NCI-H2196 treated with DMSO at 0.1 percent for 48 hours (cell line): Measurements from ENCODE around the gene PHACTR1.

Experiments used
- DNase-seq: peaks from one replicate; lab custom pipeline; 2025; ENCODE audit not compliant: unreplicated experiment; lab: John Stamatoyannopoulos, UW

Gene PHACTR1

GRCh38 chr6:12947967-12948366 lies 231.4 kb downstream of the PHACTR1 start:
- DNase-seq = no peak

DNA sequence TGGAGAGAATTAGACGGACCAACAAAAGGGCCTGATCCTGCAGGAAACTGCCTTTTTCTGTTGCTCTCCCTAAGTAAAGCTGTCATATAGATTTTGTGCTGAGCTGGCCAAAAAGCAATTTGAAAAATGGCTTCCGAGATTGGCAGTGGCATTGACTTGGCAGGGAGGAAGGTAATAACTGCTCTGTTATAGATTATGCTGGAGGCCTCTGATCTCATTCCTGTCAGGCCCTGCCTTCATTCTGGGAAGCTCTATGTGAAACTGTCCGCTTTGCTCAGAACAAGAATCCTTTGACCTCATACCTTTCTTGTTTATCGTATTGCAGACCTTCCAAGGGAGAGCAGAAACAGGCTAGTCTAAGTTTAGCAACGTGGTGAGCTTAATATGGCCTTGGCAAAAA lies 234.4 kb downstream of the PHACTR1 start:
- DNase-seq = no peak

DNA sequence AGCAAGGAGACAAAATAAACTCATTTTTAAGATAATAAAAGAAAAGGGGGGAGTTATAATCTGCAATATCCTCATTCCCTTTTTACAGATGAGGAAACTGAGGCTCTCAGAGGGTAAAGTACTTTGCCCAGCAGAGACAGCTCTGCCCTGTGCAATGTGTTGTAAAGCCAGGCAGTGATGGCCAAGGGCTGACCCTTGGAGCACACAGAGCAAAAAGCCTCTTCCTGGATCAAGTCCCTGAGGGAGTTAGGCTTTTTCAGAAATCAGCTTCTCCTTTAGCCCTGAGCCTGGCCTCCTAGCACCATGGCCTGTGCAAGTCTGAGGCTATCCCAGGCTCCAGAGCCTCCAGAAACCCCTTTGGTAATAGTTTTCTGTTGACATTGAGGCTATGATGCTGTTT lies 234.8 kb downstream of the PHACTR1 start:
- DNase-seq = no peak

GRCh38 chr6:12952318-12952717 lies 235.8 kb downstream of the PHACTR1 start:
- DNase-seq = no peak

- no peak for DNase-seq
Measured at GRCh38 chr6:12955956-12956355, 239.4 kb downstream of the PHACTR1 start.

GRCh38 chr6:12956991-12957320 lies 240.4 kb downstream of the PHACTR1 start:
- no peak for DNase-seq

GRCh38 chr6:12957321-12958051 lies 240.9 kb downstream of the PHACTR1 start:
- no peak for DNase-seq

DNA sequence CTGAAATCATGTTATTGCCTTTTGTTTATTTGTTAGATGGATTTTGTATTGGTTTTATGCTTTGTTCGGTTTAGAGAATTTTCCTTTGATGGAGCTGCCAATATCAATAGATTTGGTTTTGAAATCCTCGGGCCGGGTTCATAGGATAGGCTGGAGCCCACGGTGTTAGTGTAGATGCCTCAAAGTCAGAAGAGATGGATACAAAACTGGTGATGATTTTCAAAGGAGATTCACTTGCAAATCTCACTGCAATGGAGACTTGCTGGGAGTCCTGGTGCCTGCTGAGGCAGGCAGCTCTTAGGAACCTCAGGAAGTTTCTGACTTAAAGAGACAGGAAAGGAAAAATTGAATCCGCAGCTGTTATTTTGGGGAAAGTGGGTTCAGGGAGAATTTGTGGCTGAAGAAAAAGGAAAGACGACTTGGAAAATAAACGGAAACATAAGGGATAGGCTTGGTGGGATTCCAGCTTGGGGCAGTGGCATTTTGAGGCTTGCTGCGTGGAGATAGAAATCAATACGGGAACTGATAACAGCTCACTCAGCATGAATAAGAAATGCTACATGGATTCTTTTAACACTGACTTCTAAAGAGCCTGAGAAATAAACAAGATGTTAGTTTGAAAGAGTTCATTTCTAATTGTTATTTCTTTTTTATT lies 241.6 kb downstream of the PHACTR1 start:
- DNase-seq = no peak

- no peak for DNase-seq
Measured at GRCh38 chr6:12961761-12962160, 245.2 kb downstream of the PHACTR1 start.

GRCh38 chr6:12962529-12962928 lies 246.0 kb downstream of the PHACTR1 start:
- DNase-seq = no peak

DNA sequence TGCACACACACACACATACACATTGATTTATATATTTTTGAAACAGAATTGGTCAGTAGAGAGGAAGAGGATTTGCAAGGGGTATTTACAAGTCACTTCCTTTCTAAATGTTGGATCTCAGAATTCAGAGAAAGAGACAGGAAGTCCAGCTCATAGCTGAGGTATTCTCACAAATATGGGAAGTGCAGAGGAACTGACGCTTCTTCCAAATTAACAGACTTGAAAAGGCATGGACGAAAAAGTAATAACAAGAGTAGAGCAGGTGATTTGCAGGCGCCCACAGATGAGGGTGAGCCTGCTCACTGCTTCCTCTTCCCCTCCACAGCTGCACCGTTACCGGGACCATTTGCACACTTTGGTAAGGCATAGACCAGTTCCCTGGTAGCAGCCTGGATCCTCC lies 246.4 kb downstream of the PHACTR1 start:
- no peak for DNase-seq

- DNase-seq = no peak
Measured at GRCh38 chr6:12963567-12963966, 247.0 kb downstream of the PHACTR1 start.

GRCh38 chr6:12967686-12968085 lies 251.1 kb downstream of the PHACTR1 start:
- no peak for DNase-seq

- DNase-seq = no peak
Measured at GRCh38 chr6:12968290-12968689, 251.7 kb downstream of the PHACTR1 start.

- DNase-seq = no peak
Measured at GRCh38 chr6:12968839-12969558, 252.4 kb downstream of the PHACTR1 start.

DNA sequence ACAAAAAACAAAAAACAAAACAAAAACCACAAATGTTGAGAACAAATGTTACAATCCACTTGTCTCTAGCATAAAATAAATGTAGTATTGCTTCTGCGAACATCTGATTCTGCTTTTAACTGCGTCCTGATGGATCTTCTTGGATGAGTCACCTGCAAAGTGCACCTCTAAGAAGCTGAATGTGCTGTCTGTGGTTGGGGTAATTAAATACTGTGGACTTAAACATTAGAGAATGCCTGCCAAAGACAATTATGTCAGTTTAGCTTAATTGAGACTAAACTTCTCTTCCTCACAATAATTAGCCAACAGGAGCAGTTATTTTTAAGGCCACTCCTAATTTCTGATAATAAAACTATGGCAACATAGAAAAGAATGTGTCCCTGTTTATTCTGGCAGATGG lies 253.4 kb downstream of the PHACTR1 start:
- no peak for DNase-seq

DNA sequence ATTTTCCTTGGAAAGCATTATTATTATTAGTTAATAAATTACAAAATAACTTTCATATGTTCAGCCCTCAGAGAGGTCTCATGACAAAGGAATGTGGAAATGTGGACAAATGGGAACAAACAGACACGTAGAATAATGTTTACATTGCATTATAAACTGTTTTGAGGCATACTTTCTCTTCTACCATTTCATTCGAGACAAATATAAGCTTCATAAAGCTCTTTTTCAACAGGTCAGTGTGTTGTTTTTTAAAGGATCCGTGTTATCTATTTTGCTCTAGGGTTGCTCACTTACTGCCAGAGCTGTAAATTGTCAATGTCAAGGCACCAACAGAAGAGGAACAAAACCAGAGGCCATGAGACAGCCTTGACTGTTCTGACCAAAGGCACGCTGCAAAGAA lies 256.8 kb downstream of the PHACTR1 start:
- no peak for DNase-seq

DNA sequence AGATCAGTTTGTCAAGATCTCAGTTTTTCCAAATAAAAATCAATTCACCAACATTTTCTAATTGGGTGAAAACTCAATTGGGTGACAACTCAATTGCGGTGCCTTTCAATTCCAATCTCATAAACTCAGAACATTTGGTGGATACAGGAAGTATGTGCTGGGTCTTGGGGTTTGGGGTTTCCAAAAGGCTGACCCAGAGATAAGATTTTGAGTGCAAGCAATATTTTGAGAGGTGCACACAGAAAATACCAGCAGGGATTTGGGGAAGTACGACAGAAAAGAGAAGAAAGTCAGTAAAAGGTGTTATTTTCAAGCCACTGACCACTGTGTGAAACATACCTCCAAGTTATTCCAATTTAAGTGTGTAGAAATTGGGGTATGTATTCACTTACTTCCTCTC lies 258.0 kb downstream of the PHACTR1 start:
- no peak for DNase-seq

GRCh38 chr6:12976366-12976765 lies 259.8 kb downstream of the PHACTR1 start:
- no peak for DNase-seq

DNA sequence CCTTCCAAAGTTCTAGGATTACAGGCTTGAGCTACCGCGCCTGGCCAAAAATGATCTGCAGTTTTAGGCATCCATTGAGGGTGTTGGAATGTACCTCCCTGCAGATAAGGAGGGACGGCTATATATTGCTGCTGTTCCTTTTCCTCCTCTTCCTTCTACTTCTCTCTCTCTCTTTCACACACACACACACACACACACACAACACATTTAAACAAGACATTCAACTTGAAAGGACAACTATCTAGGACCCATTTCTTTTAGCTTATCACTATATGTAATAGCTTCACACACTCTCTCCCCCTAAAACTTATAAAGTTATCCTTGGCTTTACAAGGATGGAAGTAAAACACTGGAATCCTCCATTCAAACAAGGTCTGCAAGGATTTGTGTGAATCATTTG lies 260.6 kb downstream of the PHACTR1 start:
- DNase-seq = no peak

DNA sequence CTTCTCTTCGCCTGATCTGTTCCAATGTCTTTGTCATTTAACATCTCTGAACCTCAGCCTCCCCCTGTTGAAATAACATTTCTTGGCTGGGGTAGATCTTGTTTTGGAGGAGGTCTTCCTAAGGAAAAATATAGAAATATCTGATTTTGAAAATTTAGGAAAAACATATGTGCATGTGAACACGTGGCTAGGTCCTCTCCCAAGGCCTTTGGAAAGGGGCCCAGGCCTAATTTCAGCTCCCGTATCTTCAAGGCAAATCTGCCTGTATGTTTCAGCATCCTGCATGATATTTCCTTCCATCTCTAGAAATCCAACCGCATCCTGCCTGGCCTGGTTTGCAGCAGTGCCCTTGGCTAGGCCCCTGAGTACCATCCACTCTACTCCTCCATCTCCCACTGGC lies 261.2 kb downstream of the PHACTR1 start:
- DNase-seq = no peak

DNA sequence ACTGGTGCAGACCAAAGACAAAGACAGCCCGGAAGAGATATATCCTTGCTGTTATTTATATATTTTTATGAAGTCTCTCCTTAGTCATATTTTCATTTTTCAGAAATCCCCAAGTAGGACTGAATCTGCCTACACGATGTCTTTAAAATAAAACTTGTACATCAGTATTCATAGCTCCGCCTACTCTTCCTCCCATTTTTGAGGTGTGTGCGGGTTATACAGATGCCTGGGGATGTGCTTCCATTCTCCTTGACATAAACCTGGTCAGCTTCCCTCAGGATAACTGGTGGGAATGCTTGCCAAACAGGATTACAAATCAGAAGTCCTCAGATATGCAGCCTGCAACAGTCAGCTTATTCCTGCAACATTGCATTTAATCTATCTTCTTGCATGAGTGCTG lies 264.2 kb downstream of the PHACTR1 start:
- no peak for DNase-seq
